GM18519 (cell line): Measurements from ENCODE around the gene MDFIC2.

Experiments
- ATAC-seq: cut with Tn5 transposase; IDR thresholded peaks from one replicate; pipeline ENCODE4 v1.9.1; 2021; ENCODE audit warnings: mild to moderate bottlenecking, moderate library complexity; ENCODE audit not compliant: unreplicated experiment, low FRiP score

The MDFIC2 gene

GRCh38 chr3:70185661-70186060 is 126.8 kb downstream of the MDFIC2 start:
- no peak for ATAC-seq

GRCh38 chr3:70183781-70184504 is 128.5 kb downstream of the MDFIC2 start:
- no peak for ATAC-seq

GRCh38 chr3:70182166-70182565 is 130.3 kb downstream of the MDFIC2 start:
- ATAC-seq, result no peak

- no peak for ATAC-seq
Observed at GRCh38 chr3:70180664-70181063, 131.8 kb downstream of the MDFIC2 start.

GRCh38 chr3:70179111-70179510 is 133.3 kb downstream of the MDFIC2 start:
- ATAC-seq, result peak; percentile 49

GRCh38 chr3:70177881-70178645 is 134.4 kb downstream of the MDFIC2 start:
- ATAC-seq, result no peak

- ATAC-seq, result no peak
Observed at GRCh38 chr3:70176224-70176623, 136.2 kb downstream of the MDFIC2 start.

GRCh38 chr3:70156808-70157207 is 155.6 kb downstream of the MDFIC2 start:
- no peak for ATAC-seq

- no peak for ATAC-seq
Observed at GRCh38 chr3:70150599-70150998, 161.8 kb downstream of the MDFIC2 start.

GRCh38 chr3:70149714-70150400 is 162.6 kb downstream of the MDFIC2 start:
- no peak for ATAC-seq
